ENCODE results near the gene SRRM4.

SRRM4 gene

GRCh38 chr12:119206348-119207062, 225.2 kb downstream of the SRRM4 start:
- no peak for DNase-seq

- DNase-seq, result no peak
These were observed 225.8 kb downstream of the SRRM4 start for GRCh38 chr12:119207063-119207560.

GRCh38 chr12:119208626-119209061, 227.3 kb downstream of the SRRM4 start:
- no peak for DNase-seq

DNA sequence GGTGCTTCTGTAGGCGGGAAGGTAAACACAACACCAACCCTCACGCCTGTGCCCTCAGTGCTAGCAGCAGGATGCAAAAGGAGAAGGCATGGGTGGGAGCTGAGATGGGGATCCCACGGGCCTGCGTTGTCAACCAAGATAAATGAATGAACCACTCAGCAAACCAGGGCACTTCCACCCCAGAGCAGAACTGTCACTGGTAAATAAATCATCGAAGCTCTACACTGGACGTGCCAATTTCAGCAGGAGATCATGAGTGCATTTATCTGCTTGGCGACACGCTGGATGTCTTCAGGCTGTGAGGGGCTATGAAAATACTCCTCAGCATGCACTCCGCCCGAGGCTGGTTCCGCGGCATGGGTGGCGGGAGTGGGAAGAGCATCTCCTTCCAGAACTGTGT, 230.5 kb downstream of the SRRM4 start:
- no peak for DNase-seq
